NB4 (cell line): ENCODE measurements around the gene SMOC2.

Experiments used
- DNase-seq: peaks from one replicate; pipeline ENCODE4 v3.0.0; 2010; ENCODE audit warnings: low read depth
- H3K4me3 ChIP-seq: one replicate; pipeline ENCODE4 v1.5.1; 2011; ENCODE audit warnings: mild to moderate bottlenecking, low read depth, low read length, moderate library complexity
- CTCF ChIP-seq: IDR thresholded peaks from one replicate; pipeline ENCODE4 v1.5.1; 2012; ENCODE audit warnings: low read depth, low read length
- MYC ChIP-seq: IDR thresholded peaks from 2 replicates; pipeline ENCODE4 v1.6.1; 2011; ENCODE audit warnings: low read depth, low read length
- POLR2A ChIP-seq: IDR thresholded peaks from 2 replicates; pipeline ENCODE4 v1.6.1; 2011; ENCODE audit warnings: mild to moderate bottlenecking; ENCODE audit not compliant: insufficient read length; ENCODE audit errors: extremely low read depth
- TF ChIP-seq, protein P1 (sequence below): IDR thresholded peaks from 2 replicates; pipeline ENCODE4 v1.6.1; 2011; ENCODE audit warnings: low read depth, low read length

Gene SMOC2

GRCh38 chr6:168598251-168599117 is 157.5 kb downstream of the SMOC2 start:
- TF ChIP-seq CTCF (no peak), MYC (no peak), POLR2A (no peak)
- TF ChIP-seq, protein P1, sequence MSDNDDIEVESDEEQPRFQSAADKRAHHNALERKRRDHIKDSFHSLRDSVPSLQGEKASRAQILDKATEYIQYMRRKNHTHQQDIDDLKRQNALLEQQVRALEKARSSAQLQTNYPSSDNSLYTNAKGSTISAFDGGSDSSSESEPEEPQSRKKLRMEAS: no peak
- H3K4me3 ChIP-seq: no peak overlapping the region

GRCh38 chr6:168599118-168599494 is 158.1 kb downstream of the SMOC2 start:
- TF ChIP-seq, protein P1: no peak
- TF ChIP-seq CTCF: no peak
- no peak for TF ChIP-seq POLR2A
- TF ChIP-seq MYC: no peak
- no peak overlapping the region for H3K4me3 ChIP-seq
- DNase-seq: no peak

More at GRCh38 chr6:168598251-168599117, 157.5 kb downstream of the SMOC2 start:
- no peak for DNase-seq

DNA sequence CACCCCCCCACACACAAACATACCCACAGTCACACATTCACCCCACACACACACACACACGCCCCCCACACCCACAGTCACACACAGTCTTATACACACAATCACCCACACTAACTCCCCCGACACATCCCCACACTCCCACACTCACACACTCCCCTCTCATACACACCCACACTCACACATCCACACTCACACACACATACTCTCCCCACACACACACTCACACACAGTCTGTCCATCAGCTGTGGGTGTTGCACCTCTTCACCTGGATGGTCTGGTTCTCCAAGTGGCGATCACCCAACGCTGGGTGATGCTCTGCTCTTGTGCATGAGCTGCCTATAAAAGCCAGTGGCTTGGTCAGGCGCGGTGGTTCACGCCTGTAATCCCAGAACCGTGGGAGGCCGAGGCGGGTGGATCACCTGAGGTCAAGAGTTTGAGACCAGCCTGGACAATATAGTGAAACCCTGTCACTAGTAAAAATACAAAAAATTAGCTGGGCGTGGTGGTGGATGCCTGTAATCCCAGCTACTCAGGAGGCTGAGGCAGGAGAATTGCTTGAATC is 158.9 kb downstream of the SMOC2 start:
- DNase-seq: no peak
- no peak overlapping the region for H3K4me3 ChIP-seq
- TF ChIP-seq, protein P1: no peak
- TF ChIP-seq MYC: no peak

DNA sequence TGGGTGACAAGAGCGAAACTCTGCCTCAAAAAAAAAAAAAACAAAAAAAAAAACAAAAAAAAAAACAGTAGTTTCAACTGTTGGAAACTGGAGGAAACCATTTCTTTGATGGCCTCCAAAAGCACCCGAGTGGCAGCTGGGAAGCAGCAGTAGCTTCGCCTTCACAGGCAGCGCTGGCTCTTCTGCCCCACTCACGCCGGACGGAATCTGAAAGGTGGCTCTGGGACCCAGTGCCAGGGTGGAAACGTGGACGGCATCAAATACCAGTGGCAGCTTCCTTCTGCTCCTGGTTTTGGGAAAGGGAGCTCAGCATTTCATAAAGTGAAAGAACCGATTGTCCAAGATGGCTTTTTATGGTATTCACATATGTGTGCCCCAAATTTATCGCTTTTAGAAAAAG is 159.4 kb downstream of the SMOC2 start:
- TF ChIP-seq CTCF (no peak), MYC (no peak), POLR2A (no peak)
- TF ChIP-seq, protein P1: no peak
- no peak for DNase-seq
- H3K4me3 ChIP-seq: no peak overlapping the region

DNA sequence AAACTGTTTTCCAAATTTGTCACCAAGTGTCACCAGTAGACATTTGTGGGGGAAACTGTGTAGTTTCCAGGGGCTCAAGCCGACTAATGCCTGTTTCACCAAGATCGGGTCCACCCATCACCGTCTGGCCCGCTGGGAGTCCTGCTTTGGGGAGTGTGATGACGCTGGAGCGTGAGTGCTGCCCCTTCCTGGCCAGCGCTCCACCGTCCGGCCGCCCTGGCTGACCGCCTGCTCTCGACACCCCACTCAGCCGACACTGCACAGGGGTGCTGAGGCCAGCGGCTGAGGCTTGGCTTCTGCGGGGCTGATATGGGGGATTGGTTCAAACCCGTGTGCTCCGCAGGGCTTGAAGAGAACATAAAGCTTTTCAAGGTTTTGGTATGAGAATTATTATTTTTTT is 160.1 kb downstream of the SMOC2 start:
- H3K4me3 ChIP-seq: no peak overlapping the region
- no peak for TF ChIP-seq POLR2A
- TF ChIP-seq, protein P1: no peak
- no peak for TF ChIP-seq MYC
- no peak for TF ChIP-seq CTCF
- no peak for DNase-seq

DNA sequence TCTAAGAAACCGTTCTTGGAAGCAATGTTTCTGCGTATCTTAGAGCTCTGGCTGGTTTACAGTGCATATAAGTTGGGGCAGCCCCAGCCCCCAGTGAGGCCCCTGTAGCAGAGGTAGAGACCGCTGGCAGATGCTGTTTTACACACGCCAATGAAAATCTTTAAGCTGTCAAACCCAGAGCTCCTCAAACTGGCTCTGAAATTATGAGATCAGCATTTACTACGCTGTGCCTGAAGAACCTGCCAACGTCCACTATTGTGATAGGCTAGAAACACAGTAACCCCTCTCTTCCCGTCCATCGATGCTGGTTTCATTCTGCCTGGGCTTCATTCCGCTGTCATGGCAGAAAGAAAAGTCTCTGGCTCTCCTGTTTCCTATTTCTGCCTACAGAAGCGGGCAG is 160.6 kb downstream of the SMOC2 start:
- no peak for DNase-seq
- TF ChIP-seq, protein P1: no peak
- TF ChIP-seq CTCF: no peak
- TF ChIP-seq POLR2A: no peak
- TF ChIP-seq MYC: no peak
- no peak overlapping the region for H3K4me3 ChIP-seq
